Adrenal gland (tissue), 12 donors: ENCODE measurements around the gene PTF1A. TPM values are rescaled to one million over a fixed set of nuclear protein-coding genes. Genes with fewer than 3 reads are reported as not detected.

Experiments used
- DNase-seq, 7 donors: peaks; one replicate each; pipeline ENCODE4 v3.0.0-alpha.2; 2019 to 2020
- H3K27ac ChIP-seq, 5 donors: fragments of 200-600 bp; sonication (generic) in 4 of 5; 1 replicate in 3 of 5; 2 replicates in 2 of 5; pipeline versions ENCODE4 v1.5.1 to v1.8.0; 2016 to 2020; ENCODE audit warnings: mild to moderate bottlenecking in 1 of 5
- H3K27me3 ChIP-seq: fragments of 200-600 bp; 2 replicates; pipeline ENCODE4 v1.8.0; 2021
- H3K36me3 ChIP-seq, 2 donors: fragments of 200-600 bp; replicated peaks in 1 of 2; 1 replicate in 1 of 2; 2 replicates in 1 of 2; pipeline versions ENCODE4 v1.5.1 to v1.8.0; 2018 to 2022
- H3K4me1 ChIP-seq, 2 donors: fragments of 200-600 bp; replicated peaks in 1 of 2; 1 replicate in 1 of 2; 2 replicates in 1 of 2; pipeline versions ENCODE4 v1.5.1 to v1.8.0; 2018 to 2021
- H3K4me3 ChIP-seq, 4 donors: fragments of 200-600 bp; sonication (generic) in 3 of 4; one replicate each; pipeline ENCODE4 v1.5.1; 2016 to 2018
- H3K9me3 ChIP-seq, 3 donors: fragments of 200-600 bp; sonication (generic) in 1 of 3; replicated peaks in 1 of 3; 1 replicate in 2 of 3; 2 replicates in 1 of 3; pipeline versions ENCODE4 v1.5.1 to v1.8.0; 2016 to 2021
- POLR2A ChIP-seq, 2 donors: fragments of 450-650 bp; IDR thresholded peaks; one replicate each; pipeline ENCODE4 v1.6.1; 2017; ENCODE audit warnings: antibody characterized with exemption in 2 of 2, mild to moderate bottlenecking in 2 of 2, moderate library complexity in 1 of 2
- WGBS, 4 donors: extraction: QIAGEN DNeasy Blood & Tissue Kit in 2 of 4; methylation state at CpG; one replicate each; pipeline versions ENCODE4 v1.1.5 to v1.1.7; 2013 to 2017; 5-methylcytosine and 5-hydroxymethylcytosine counted together
- intact Hi-C, 2 donors: fragments of 100-400 bp; cut with DNase I; formaldehyde crosslinking; loops; one replicate each; pipeline versions ENCODE4 v1.14.1 to v1.15.0; 2022 to 2023
- polyA plus RNA-seq, 3 donors: library from polyadenylated mRNA; stranded (reverse); fragments of 200-250 nt in 2 of 3; fragments of 350-450 nt in 1 of 3; fragmentation: Illumina TruSeq in 1 of 3; extraction: RNeasy Lipid Tissue Mini Kit (QIAGEN cat#74804) in 1 of 3; gene quantifications; one replicate each; pipeline ENCODE4 v1.2.3, GENCODE V29; 2013 to 2014
- total RNA-seq, 9 donors: library from RNA; depleted of rRNA in 4 of 9; stranded (reverse); fragments of >200 nt in 4 of 9; fragments of 120-200 nt in 1 of 9; fragmentation: NEBNext Ultra II Directional in 1 of 9; extraction: Animal tissue kit (Norgen Biotek cat#: 25700) in 1 of 9; gene quantifications; one replicate each; pipeline versions ENCODE4 v1.1.0 to v1.2.4, GENCODE V29; 2013 to 2023
- TF ChIP-seq, protein P1 (sequence below), 6 experiments: fragments of 450-650 bp in 4 of 6; fragments of 200-600 bp in 2 of 6; sonication (generic) in 1 of 6; IDR thresholded peaks; 1 replicate in 5 of 6; 2 replicates in 1 of 6; pipeline versions ENCODE4 v1.5.1 to v1.8.0; 2016 to 2021; ENCODE audit warnings: antibody characterized with exemption in 6 of 6, mild to moderate bottlenecking in 2 of 6, moderate library complexity in 1 of 6
- donor health status: healthy with polysubstance abuse.
- donor health status: Bipolar disorder and iron deficiency.
- donor health status: DM: yes; HTN: yes; CAD: no.
- donor health status: DM: no; HTN: no; CAD: no.
- donor health status: DM: no; HTN: no; CAD: no.
- donor health status: DM: yes; HTN: yes; CAD: no.

Gene PTF1A
- total and polyA plus RNA-seq, 12 donors, result not detected

DNA sequence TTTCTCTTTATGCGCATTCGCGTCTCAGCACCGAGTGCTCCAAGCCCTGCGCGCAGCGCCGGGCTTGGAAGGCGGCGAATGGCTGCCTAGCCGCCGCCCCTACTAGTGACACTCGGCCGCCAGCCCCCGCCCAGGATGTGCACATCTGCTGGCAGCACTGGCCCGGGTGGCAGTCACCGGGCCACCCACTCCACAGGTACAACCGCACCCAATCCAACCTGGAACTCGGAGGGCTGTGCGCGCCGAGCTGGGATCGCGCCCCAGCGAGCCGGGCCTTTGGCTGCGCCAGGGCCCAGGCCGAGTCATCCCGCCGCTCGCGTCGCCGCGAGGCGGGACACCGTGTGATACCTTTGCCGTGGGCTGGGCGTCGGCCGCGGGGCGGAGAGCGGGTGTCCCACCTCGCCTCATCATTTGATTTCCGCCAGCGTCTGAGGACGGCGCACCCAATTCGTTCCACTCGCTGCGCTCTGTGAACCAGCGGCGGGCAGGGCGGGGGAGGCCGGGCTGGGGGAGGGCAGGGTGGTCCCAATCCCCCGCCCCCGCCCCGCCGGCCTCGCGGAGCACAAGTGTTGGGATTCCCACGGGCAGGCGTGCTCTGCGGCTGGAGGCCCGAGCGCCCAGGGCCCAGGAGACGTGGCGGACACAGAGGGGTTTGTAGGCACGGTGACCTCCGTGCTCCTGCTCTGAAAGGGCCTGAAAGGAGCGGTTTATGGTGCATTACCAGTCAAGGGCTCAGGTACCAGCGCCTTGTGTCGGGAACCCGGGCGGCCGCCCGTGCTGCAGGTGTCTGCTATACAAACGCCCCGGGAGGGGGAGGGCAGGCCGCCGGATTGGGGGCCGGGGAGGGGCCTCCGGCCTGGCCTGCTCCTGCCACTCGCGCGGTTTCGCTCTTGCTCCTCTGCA, 17.8 kb upstream of the PTF1A start:
- Histone ChIP-seq H3K27me3 (peaks cover 69% of the 10 kb centered on the region), H3K36me3 (no peaks in the 10 kb centered on the region), H3K4me1 (peaks cover 0 to 7% of the 10 kb centered on the region in 2 donors), H3K4me3 (no peak overlapping the region), H3K9me3 (no peaks in the 10 kb centered on the region), H3K27ac (no peak overlapping the region)
- DNase-seq, result no peak
- 4 to 6% (median 5%) methylated on average over 25 to 88 of the region's 88 CpGs for WGBS, 4 donors
- no peak for TF ChIP-seq POLR2A (IDR thresholded peaks at IDR 0.05)
- TF ChIP-seq, protein P1, sequence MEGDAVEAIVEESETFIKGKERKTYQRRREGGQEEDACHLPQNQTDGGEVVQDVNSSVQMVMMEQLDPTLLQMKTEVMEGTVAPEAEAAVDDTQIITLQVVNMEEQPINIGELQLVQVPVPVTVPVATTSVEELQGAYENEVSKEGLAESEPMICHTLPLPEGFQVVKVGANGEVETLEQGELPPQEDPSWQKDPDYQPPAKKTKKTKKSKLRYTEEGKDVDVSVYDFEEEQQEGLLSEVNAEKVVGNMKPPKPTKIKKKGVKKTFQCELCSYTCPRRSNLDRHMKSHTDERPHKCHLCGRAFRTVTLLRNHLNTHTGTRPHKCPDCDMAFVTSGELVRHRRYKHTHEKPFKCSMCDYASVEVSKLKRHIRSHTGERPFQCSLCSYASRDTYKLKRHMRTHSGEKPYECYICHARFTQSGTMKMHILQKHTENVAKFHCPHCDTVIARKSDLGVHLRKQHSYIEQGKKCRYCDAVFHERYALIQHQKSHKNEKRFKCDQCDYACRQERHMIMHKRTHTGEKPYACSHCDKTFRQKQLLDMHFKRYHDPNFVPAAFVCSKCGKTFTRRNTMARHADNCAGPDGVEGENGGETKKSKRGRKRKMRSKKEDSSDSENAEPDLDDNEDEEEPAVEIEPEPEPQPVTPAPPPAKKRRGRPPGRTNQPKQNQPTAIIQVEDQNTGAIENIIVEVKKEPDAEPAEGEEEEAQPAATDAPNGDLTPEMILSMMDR (IDR thresholded peaks at IDR 0.05), result no peak
- intact Hi-C loops, result no loop called here

DNA sequence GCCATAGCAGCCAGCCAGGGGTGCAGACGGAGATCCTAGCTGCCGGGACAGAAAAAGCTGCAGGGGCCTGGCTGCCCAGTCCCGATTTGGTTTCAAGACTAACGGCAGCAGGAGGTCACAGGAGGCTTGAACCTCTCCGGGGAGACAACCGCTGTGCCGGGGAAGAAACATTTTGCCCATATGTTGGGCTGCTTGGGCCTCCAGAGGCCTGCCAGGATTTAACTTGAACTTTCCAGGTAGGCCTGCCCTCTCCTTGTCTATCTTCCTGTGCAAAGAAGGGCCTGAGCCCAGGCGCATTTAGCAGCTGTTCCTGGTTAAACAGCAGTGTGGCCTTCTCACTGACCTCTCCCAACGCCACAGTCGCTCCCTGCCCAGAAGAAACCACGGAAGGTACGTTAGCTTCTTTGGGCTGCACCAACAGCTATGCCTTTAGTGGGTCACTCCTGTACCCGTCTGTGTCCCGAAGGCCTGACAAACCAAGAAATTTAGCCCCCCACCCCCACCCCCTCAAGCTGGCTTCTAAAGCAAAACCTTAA, 17.1 kb upstream of the PTF1A start:
- TF ChIP-seq, protein P1 (IDR thresholded peaks at IDR 0.05), result no peak
- TF ChIP-seq POLR2A (IDR thresholded peaks at IDR 0.05), result no peak
- no peaks in the 10 kb centered on the region for H3K36me3 ChIP-seq
- H3K27ac ChIP-seq, result no peak overlapping the region
- H3K9me3 ChIP-seq, result no peaks in the 10 kb centered on the region
- H3K4me3 ChIP-seq, result no peak overlapping the region
- H3K4me1 ChIP-seq, result peaks cover 0 to 7% of the 10 kb centered on the region in 2 donors
- 38 to 52% (median 43%) methylated on average over 7 to 14 of the region's 14 CpGs for WGBS, 4 donors
- DNase-seq, result no peak
- peaks cover 69% of the 10 kb centered on the region for H3K27me3 ChIP-seq
- intact Hi-C loops, result no loop called here

DNA sequence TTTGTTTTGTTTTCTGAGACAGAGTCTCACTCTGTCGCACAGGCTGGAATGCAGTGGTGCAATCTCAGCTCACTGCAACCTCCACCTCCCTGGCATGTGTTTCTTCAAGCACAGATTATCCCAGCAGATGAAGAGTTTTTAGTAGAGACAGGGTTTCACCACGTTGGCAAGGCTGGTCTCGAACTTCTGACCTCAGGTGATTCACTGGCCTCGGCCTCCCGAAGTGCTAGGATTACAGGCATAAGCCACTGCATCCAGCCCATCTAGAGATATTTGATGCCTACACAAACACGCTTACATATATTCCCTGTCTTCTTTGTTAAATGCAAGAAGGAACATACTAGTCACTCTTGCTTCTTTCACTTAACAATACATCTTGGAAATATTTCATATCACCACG, 5.9 kb upstream of the PTF1A start:
- Histone ChIP-seq H3K27ac (no peak overlapping the region), H3K4me3 (no peak overlapping the region), H3K9me3 (no peaks in the 10 kb centered on the region), H3K27me3 (peaks cover 18% of the 10 kb centered on the region), H3K36me3 (no peaks in the 10 kb centered on the region), H3K4me1 (no peaks in the 10 kb centered on the region)
- no peak for DNase-seq
- WGBS, 4 donors, result 55 to 62% (median 58%) methylated on average over 7 of the region's 7 CpGs
- intact Hi-C loops, result no loop called here
- TF ChIP-seq, protein P1 (IDR thresholded peaks at IDR 0.05), result no peak
- no peak for TF ChIP-seq POLR2A (IDR thresholded peaks at IDR 0.05)

DNA sequence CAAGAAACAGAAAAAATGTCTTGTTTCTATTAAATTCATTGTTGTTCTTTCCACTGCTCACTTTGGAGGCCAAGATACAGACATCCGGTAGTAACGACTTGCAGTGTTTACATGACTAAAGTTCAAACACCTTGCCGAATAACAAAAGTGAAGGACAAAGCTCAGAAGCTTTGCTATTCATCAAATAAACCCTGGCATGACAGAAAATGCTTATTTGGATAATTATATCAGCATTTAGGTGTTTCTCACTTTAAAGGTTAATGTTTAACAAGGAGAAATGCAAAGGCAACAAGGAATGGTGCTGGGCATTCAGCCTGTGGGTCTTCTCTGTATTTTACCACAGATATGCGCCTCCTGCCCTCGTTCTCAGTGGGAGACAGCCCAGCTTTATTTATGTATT, 5.4 kb upstream of the PTF1A start:
- Histone ChIP-seq H3K27ac (no peak overlapping the region), H3K36me3 (no peaks in the 10 kb centered on the region), H3K27me3 (peaks cover 23% of the 10 kb centered on the region), H3K4me1 (no peaks in the 10 kb centered on the region), H3K9me3 (no peaks in the 10 kb centered on the region), H3K4me3 (no peak overlapping the region)
- 21 to 29% (median 25%) methylated on average over 5 of the region's 5 CpGs for WGBS, 4 donors
- no peak for TF ChIP-seq POLR2A (IDR thresholded peaks at IDR 0.05)
- TF ChIP-seq, protein P1 (IDR thresholded peaks at IDR 0.05), result no peak
- no peak for DNase-seq
- intact Hi-C loops, result no loop called here
